ENCODE data around the gene TGM2. TPM values are rescaled to one million over a fixed set of nuclear protein-coding genes. Genes with fewer than 3 reads are reported as not detected.
A peak's percentile ranks its signal among the peaks of the same experiment; 100 is the strongest.

Gene TGM2
- total and polyA plus RNA-seq, 9 of the 15 experiments (the other 6 are each of a cell fraction or from before 2014, with no cell fraction given): 5.5 to 78.5 (median 37.6) TPM

DNA sequence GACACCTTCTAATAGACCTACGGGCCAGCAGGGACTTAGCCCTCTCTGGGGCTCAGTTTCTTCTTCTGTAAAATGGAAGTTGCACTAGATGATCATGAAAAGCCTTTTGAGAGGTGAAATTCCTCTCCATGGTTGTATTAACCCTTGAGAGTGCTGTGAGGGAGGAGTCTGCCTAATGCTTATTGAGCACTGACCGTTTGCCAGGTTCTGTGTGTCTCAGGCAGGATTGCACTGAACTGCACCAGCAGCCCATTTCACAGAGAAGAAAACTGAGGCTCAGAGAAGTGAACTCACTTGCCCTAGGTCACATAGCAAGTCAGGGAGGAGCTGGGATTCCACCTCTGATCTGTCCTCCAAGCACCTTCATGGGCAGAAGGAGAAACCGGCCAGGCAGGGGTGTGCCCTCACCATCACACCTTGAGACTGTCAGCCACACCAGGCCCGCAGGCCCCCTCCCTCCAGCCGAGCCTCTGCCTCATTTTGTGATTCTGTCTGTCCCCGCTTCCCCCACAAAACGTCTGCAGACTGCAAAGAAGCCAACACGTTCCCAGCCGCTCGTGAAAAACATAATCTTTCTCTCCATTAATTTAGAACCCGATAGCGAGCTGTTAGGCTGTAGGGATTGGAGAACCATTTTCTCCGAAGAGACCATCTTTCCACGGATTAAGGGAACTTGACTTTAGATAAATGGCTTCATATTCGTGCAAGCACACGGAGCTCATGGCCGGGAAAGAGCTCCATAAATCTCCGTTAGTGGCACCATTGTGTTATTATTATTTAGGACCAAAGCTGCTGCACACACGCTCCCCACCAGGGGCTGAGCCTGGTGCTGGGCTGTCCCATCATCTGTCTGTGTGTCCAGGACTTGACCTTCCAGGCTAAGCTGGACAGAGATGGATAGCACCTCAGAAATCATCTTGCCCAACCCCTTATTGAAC, 49.5 kb upstream of the TGM2 start (continued):
- TF ChIP-seq POLR2AphosphoS5 (IDR thresholded peaks at IDR 0.05; ENCODE audit: control insufficient read depth, insufficient read depth, low read depth, low read length): no peak
- TF ChIP-seq, protein P1, sequence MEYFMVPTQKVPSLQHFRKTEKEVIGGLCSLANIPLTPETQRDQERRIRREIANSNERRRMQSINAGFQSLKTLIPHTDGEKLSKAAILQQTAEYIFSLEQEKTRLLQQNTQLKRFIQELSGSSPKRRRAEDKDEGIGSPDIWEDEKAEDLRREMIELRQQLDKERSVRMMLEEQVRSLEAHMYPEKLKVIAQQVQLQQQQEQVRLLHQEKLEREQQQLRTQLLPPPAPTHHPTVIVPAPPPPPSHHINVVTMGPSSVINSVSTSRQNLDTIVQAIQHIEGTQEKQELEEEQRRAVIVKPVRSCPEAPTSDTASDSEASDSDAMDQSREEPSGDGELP (CRISPR knock-in tag; IDR thresholded peaks at IDR 0.05; ENCODE audit: borderline replicate concordance): 0 out of 2 replicates have a peak, but pooled peaks have one; percentile 21
- TF ChIP-seq HBP1 (CRISPR knock-in tag; IDR thresholded peaks at IDR 0.05): no peak
- no peak for TF ChIP-seq NFIX (CRISPR knock-in tag; IDR thresholded peaks at IDR 0.05; ENCODE audit: low read depth)
- TF ChIP-seq BRD4 (IDR thresholded peaks at IDR 0.05): no peak
- peak; percentile 43 for TF ChIP-seq MEIS2 (IDR thresholded peaks at IDR 0.05; ENCODE audit: partially characterized antibody)
- TF ChIP-seq KDM1A (IDR thresholded peaks at IDR 0.05): 0 out of 4 replicates have a peak, but pooled peaks of 1 of the 2 experiments have one; percentile 19
- 0 out of 2 replicates have a peak, but pooled peaks have one; percentile 53 for TF ChIP-seq PTBP1 (IDR thresholded peaks at IDR 0.05; ENCODE audit: low read depth, low read length)
- peak; percentile 77 for TF ChIP-seq ADNP (tag; IDR thresholded peaks at IDR 0.05)
- no peak for TF ChIP-seq ZNF140 (CRISPR knock-in tag; IDR thresholded peaks at IDR 0.05)
- no peak for TF ChIP-seq ZNF354B (CRISPR knock-in tag; IDR thresholded peaks at IDR 0.05)
- peak; percentile 44 for TF ChIP-seq PKNOX1 (IDR thresholded peaks at IDR 0.05)
